NCI-H774 (cell line): ENCODE results near the gene TRMT1L.
A peak's percentile ranks its signal among the peaks of the same experiment; 100 is the strongest.

Source experiments
- DNase-seq: peaks from one replicate; lab custom pipeline; 2025; lab: John Stamatoyannopoulos, UW

TRMT1L gene

DNA sequence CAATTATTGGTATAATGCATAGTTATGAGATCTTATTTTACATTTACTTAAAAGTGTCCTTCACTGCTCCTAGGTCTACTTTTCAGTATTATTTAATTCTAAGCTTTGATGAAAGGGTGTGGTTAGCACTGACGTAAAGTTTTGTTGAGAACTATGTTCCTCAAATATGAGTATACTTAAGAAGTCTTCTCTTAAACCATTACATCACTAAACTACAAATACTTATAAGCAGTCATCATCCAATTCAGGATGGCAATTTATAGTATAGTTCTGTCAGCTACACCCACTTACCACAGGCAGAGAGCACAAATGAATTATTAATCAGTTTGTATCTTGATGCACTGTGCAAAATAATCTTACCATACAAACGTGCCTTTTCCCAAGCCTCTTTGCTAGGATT, 27.0 kb downstream of the TRMT1L start:
- no peak for DNase-seq

DNA sequence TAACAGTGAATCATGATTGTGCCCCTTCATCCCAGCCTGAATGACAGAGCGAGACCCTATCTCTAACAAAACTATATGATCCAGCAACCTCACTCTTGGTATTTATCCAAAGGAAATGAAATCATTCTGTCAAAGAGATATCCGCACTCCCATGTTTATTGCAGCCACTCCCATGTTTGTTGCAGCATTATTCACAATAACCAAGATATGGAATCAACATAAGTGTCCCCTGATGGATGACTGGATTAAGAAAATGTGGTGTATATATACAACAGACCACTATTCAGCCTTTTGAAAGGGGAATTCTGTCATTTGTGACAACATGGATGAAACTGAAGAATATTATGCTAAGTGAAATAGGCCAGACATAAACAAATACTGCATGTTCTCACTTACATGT, 44.4 kb downstream of the TRMT1L start:
- DNase-seq = no peak

DNA sequence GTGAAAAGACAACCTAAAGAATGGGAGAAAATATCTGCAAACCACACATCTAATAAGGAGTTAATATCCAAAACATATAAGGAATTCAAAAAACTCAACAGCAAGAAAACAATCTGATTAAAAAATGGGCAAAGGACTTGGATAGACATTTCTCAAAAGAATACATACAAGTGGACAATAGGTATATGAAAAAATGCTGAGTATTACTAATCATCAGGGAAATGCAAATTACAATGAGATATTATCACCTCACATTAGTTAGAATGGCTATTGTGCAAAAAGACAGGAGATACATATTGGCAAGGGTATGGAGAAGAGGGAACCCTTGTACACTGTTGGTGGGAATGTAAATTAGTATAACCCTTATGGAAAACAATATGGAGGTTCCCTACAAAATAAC, 44.9 kb downstream of the TRMT1L start:
- no peak for DNase-seq

DNA sequence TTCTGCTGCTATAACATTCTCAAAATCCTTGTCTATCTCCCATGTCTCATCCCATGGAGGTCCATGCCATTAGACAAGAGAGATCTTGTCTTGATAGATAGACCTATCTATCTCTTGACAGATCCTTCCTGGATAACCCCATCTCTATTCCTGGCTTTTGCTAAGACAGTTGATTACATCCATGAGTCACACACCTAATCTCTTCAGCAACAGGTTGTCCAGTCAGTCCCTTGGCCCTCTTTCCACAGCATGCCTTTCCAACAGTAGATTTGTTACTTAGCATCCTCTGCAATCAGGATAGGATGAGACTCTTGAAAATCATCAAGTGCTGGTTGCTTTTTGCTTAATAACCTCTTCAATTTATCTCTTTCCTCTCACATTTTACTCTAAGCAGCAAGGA, 46.6 kb downstream of the TRMT1L start:
- DNase-seq = no peak

DNA sequence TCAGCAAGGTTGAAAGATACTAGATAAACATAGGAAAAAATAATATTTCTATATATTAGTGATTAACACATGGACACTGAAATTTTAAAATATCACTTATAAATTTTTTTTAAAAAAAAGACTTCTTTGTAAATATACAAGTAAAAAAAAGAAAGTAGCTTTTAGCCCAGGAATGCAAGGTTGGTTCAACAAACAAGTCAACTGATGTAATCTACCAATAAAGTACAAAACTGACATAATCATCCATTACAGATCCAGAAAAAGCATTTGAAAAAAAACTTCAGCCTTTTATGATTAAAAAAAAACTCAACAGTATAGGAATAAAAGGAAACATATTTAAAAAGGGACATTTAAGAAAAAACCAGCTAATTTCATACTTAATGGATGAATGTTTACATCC, 48.4 kb downstream of the TRMT1L start:
- DNase-seq = no peak

DNA sequence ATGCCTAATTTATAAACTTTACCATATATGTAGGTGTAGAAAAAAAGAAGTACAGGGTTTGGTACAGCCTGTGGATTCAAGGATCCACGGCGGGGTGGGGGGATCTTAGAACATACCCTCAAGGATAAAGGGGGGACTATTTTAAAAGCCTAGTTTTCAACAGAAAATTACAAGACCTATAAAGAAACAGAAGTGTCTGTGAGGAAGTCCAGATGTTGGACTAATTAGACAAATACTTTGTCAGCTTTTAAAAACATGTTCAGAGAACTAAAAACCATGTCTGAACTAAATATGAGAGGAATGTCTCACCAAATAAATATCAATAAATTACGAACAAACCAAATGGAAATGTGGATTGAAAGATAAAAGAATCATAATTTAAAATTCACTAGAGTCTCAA, 51.6 kb downstream of the TRMT1L start:
- DNase-seq = no peak

DNA sequence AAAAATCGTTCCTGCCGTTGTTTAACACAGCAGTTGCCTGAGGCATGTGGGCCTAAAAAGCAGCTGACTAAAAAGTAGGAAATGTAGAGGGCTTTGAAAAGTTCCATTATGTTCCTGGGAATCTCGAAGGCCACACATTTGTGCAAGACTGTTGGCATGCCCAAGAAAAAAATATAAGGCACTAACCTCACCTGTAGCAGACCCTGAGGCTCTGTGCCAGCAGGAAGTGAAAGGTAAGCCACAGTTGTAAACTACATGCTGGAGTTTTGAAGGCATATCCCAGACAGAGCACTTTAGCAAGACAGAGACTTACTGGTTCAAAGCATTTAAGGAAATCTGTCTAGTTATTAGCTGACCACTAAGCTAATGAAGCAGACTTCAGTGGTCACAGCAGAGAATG, 52.7 kb downstream of the TRMT1L start:
- no peak for DNase-seq

DNA sequence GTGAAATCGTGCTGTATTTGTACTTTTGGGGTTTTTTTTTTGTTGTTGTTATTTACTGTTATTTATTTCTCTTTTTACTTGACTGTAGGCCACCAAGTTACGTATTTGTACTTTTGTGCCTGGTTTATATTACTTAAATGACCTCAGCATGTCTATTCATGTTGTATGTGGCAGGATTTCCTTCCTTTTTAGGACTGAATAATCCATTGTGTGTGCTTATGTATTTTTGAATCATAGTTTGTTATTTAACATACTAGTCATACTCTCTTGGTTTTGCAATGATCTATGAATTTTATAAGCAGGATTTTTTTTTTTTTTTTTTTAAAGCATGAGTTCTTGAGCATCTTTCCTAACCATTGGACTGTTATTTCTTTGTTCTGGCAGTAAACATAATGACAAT, 60.2 kb downstream of the TRMT1L start:
- DNase-seq = no peak

DNA sequence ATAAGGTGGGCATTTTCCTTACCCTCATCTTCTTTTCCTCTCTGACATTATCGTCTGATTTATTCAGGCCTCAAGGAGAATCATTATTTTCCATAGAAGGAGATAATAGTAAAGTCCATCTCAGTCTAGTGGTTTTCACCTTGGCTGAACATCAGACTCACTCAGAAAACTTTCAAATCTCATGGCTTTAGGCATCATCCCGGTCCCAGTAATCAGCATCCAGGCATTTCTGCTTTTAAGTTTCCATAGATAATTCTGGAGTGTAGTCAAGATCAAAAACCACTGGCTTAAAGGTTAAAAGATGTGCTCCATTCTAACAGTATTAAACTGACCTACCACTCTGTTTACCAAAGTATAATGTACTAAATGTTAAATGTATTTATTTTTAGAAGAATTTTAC, 62.0 kb downstream of the TRMT1L start:
- no peak for DNase-seq

DNA sequence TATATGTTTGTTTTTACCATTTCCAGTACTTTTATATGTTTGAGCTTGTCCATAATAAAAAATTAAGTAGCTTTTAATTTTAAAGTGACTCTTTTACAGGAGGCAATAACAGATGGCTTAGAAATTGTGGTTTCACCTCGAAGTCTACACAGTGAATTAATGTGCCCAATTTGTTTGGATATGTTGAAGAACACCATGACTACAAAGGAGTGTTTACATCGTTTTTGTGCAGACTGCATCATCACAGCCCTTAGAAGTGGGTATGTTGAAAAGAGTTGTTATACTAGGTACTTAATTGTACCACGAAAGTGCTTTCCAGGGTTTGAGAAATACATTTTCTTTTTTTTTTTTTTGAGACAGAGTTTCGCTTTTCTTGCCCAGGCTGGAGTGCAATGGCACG, 65.3 kb downstream of the TRMT1L start:
- DNase-seq = peak; percentile 62

DNA sequence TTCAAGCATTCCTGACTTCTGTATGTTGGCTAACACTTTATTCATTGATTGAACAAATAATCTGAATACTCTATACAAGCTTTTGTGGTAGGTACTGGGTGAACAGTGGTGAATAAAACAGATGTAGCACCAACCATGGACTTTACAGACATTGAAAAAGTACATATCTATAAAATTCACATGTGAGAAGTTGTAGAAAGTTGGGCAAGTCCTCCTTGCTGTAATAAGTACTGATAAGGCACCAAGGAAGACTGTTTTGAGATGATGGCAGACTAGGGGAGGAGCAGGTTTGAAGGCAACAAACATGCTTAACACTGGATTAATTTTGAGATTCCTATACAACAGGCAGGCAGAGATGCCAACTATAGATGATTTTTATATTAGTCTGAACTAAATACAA, 69.0 kb downstream of the TRMT1L start:
- no peak for DNase-seq

DNA sequence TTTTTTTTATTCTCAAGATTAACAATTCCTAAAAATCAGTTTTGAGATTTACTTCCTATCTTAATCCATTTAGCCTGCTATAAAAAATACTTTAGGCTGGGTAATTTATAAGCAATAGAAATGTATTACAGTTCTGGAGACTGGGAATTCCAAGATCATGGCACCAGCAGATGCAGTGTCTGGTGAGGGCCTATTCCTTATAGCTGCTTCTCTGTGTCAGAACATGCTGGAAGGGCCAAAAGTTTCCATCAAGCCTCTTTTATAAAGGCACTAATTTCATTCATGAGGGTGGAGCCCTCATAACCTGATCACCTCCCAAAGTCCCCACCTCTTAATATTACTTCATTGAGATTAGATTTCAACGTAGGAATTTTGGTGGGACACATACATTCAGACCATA, 69.7 kb downstream of the TRMT1L start:
- DNase-seq = no peak

DNA sequence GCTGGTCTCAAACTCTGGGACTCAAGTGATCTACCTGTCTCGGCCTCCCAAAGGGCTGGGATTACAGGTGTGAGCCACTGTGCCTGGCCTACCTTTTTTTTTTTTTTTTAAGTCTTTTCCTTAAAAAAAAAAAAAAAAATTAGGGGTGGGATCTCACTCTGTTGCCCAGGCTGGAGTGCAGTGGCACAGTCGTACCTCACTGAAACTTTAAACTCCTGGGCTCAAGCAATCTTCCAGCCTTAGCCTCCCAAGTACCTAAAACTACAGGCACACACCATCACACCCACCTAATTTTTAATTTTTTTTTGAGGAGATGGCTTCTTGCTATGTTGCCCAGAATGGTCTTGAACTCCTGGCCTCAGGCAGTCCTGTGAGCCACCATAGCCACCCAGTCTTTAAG, 72.9 kb downstream of the TRMT1L start:
- DNase-seq = no peak

DNA sequence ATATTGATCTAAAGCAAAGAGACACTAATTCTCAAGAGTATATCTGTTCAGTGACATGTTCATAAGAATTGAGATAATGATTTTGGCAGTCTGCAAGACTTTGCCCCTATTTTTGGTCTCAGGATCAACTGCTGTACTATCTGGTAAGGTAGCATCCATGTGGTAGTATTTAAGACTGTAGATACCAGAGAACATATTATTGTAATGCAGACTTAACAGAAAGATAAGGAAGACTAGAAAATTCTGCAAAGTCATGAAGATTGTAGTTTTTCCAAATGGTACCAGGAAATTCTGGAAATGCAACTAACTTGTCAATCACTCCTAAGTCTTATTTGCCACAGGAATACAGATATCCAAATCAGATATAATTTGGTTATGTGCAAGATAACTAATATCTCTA, 76.3 kb downstream of the TRMT1L start:
- DNase-seq = no peak

DNA sequence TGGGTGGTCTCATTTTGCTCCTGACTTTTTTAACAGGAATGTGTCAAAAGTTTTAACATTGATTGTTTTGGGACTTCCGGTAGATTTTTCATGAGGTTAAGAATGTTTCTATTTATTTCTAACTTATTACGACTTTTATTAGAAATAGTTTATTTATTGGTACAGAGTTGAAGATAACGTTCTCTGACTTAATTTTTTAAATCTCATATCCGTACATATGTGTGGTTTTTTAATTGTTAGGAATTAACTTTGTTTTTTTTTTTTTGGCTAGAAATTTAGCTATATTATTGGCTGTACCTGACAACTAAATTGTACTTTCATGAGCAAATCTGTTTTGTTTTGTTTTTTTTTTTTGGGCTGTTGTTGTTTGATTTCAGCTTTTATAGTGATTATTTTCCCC, 79.4 kb downstream of the TRMT1L start:
- no peak for DNase-seq

DNA sequence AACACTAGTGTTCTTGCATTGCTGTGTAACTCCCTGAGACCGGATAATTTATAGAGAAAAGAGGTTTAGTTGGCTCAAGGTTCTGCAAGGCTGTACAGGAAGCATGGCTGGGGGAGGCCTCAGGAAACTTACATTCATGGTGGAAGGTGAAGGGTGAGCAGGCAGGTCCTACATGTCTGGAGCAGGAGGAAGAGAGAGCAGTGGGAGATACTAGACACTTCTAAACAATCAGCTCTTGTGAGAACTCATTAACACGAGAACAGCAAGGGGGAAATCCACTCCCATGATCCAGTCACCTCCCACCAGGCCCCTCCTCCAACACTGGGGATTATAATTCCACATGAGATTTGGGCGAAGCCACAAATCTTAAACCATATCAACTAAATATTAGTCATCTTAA, 81.3 kb downstream of the TRMT1L start:
- no peak for DNase-seq

DNA sequence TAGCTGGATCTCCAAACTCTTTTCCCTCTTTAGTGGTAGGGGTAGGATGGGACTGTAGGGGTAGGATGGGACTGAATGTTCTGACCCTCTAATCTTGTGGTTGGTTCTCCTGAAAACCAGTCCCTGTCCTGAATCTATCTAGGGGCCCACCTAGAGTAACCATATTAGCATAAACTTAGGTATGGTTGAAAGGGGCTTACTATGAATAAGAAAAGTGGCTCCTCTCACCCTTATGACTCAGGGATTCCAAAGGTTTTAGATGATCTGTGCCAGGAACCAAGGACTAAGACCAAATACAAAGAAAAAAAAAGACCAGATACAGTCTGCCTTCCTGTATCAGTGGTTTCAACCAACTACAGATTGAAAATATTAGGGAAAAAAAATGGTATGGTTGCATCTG, 82.4 kb downstream of the TRMT1L start:
- DNase-seq = no peak

DNA sequence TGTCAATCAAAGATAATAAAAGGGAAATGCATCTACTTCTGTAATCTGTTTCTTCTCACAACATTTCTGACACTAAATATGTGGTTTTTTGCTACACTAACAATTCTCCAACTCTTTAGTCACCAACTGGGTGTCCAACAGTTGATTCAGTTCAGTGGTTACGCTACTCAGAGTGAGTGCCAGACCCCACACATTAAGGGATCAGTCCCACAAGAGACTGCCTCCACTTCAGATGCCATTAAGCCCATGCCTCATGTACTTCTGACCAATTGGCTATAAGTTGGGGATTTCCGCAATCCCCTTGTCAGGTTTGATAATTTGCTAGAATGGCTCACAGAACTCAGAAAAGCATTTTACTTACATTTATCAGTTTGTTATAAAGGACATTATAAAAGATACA, 83.0 kb downstream of the TRMT1L start:
- DNase-seq = no peak

DNA sequence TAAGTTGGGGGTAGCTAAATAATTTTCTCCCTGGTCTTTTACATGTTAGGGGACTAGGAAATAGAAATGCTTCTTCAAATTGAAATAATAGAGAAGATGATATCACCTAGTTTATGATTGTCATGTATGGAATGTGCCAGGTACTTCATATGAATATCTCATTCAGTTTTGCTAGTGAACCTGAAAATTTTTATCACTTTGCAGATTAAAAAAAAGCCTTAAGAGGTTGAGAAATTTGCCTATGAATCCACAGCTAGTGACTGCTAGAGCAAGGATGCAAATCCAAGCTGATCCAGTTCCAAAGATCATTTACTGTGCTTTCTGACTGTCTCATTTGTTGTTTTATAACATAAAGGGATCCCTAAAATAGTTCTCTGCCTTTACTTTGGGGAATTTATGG, 86.7 kb downstream of the TRMT1L start:
- no peak for DNase-seq

DNA sequence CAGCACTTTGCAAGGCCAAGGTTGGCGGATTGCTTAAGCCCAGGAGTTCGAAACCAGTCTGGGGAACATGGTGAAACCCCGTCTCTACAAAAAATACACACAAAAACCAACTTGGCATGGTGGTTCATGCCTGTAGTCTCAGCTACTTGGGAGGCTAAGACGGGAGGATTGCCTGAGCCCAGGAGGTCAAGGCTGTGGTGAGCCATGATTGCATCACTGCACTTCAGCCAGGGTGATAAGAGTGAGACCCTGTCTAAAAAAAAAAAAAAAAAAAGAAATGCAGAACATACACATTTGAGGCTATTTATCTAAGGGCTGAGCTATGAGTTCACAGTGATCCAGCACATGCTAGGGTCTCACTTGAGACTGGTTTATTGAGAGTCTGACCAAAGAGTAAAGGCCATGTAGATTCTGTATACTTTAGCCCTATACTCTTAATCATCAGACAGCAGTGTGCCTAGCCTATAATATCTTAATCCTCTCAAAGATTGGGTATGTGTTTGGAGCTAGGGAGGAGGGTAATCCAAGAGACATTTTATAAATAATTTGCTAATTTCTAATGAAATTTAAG, 87.5 kb downstream of the TRMT1L start:
- no peak for DNase-seq

DNA sequence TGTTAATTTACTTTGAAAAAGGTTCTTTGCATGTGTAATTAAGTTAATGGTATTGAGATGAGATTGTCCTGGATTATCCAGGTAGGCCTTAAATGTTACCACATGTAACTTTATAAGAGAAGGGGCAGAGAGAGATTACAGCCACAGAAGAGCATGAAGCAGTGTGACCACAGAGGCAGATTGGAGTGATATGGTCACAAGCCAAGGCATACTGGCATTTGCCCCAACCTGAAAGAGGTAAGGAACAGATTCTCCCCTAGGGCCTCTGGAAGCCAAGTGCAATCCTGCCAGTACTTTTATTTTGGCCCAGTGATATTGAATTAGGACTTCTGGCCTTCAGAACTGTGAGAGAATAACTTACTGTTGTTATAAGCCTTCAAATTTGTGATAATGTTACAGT, 88.4 kb downstream of the TRMT1L start:
- no peak for DNase-seq
